Thoracic aorta (tissue), 2 donors: Measurements from ENCODE around the gene CDHR2. TPM values are rescaled to one million over a fixed set of nuclear protein-coding genes. Genes with fewer than 3 reads are reported as not detected.

ENCODE experiments used
- ATAC-seq: fragments of 150-250 bp; one replicate; pipeline ENCODE4 v1.8.0; 2017; ENCODE audit warnings: low read depth; ENCODE audit not compliant: insufficient number of reproducible peaks, low FRiP score
- DNase-seq: peaks from one replicate; pipeline ENCODE4 v3.0.0-alpha.2; 2020; ENCODE audit warnings: low spot score
- H3K27ac ChIP-seq, 2 donors: fragments of 200-600 bp; sonication (generic); 1 replicate in 1 of 2; 2 replicates in 1 of 2; pipeline ENCODE4 v1.5.1; 2016; ENCODE audit warnings: mild to moderate bottlenecking in 2 of 2, moderate library complexity in 2 of 2
- H3K27me3 ChIP-seq: fragments of 200-600 bp; sonication (generic); replicated peaks from 2 replicates; pipeline ENCODE4 v1.6.0; 2016; ENCODE audit warnings: mild to moderate bottlenecking; ENCODE audit not compliant: insufficient read depth
- H3K36me3 ChIP-seq: fragments of 200-600 bp; sonication (generic); one replicate; pipeline ENCODE4 v1.5.1; 2016
- H3K4me1 ChIP-seq, 2 donors: fragments of 200-600 bp; sonication (generic); 1 replicate in 1 of 2; 2 replicates in 1 of 2; pipeline versions ENCODE4 v1.5.1 to v1.6.0; 2016; ENCODE audit warnings: low read depth in 2 of 2, mild to moderate bottlenecking in 1 of 2; ENCODE audit not compliant: control insufficient read depth in 1 of 2
- H3K4me3 ChIP-seq: fragments of 200-600 bp; sonication (generic); 2 replicates; pipeline ENCODE4 v1.5.1; 2016; ENCODE audit warnings: mild to moderate bottlenecking
- H3K9me3 ChIP-seq: fragments of 200-600 bp; sonication (generic); 2 replicates; pipeline ENCODE4 v1.5.1; 2016
- CTCF ChIP-seq: fragments of 200-600 bp; sonication (generic); IDR thresholded peaks from one replicate; pipeline ENCODE4 v1.5.1; 2019; ENCODE audit warnings: antibody characterized with exemption
- total RNA-seq, 2 donors: library from RNA; depleted of rRNA; stranded (reverse); fragments of >200 nt; gene quantifications; one replicate each; pipeline versions ENCODE4 v1.1.0 to v1.2.3, GENCODE V29; 2016

Gene CDHR2
- total RNA-seq, 2 donors from 2014 or later = not detected

DNA sequence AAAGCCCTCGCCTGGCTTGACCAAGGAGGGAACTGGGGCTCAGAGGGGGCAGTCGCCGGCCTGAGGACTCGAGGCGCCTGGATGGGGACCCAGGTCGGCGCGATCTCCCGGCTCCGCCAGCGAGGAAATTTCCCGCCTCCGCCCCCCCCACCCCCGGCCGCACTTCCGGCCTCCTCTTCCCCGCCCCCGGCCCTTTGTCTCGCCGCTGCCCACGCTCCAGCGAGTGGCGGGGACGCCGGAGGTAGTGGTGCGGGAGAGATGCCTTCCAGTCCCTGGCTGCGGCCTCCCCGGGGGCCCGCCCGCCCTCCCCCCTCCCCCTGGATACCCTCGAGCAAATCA, 61.3 kb downstream of the CDHR2 start:
- no peak for TF ChIP-seq CTCF
- Histone ChIP-seq H3K4me1 (no peaks in the 10 kb centered on the region), H3K27ac (no peak overlapping the region), H3K36me3 (no peaks in the 10 kb centered on the region), H3K9me3 (no peaks in the 10 kb centered on the region), H3K4me3 (peak overlapping the region; percentile 73), H3K27me3 (no peaks in the 10 kb centered on the region)
- DNase-seq (no peak), ATAC-seq (no peak)

DNA sequence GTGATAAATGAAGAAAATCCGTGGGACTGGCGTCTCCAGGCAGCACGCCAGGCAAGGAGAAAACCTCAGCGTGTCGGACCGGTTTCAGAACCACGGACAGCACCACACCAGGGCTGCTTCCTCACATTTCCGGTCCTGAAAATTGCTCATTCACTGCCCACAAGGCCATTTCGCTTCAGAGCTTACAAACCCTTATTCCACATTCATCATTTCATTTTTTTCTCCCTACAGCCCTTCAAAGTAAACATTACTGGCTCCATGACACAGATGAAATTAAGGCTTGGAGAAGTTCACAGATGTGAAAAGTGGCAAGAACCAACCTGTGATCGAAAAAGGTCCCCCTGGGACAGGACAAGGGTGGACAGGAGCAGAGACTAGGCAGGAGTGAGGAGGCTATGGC, 62.3 kb downstream of the CDHR2 start:
- Histone ChIP-seq H3K4me1 (no peaks in the 10 kb centered on the region), H3K27ac (no peak overlapping the region), H3K9me3 (no peaks in the 10 kb centered on the region), H3K36me3 (no peaks in the 10 kb centered on the region), H3K4me3 (no peak overlapping the region), H3K27me3 (no peaks in the 10 kb centered on the region)
- no peak for DNase-seq
- TF ChIP-seq CTCF = no peak
- no peak for ATAC-seq

GRCh38 chr5:176612008-176612407, 62.9 kb downstream of the CDHR2 start:
- no peaks in the 10 kb centered on the region for H3K27me3 ChIP-seq
- DNase-seq = no peak

DNA sequence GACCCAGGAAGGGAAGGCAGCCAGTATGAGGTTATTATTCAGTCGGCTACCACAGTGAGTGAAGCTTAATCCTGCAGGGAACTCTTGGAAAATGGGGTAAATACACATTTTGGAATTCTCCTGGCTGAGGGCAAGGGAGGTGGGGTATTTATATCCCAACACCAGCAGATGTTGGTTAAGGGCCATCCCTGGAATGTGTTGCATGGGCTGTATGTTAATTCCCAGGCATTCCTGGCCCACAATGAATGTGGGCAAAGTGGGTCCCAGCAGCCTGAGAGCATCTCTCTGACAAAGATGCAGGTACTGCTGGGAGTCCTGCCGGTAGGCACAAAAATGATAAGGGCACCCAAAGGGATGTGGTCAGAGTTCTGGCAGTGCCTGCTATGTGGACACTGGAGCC, 63.7 kb downstream of the CDHR2 start:
- H3K4me1 ChIP-seq = no peaks in the 10 kb centered on the region
- ATAC-seq (no peak), DNase-seq (no peak)
- no peaks in the 10 kb centered on the region for H3K36me3 ChIP-seq
- H3K4me3 ChIP-seq = no peak overlapping the region
- H3K9me3 ChIP-seq = no peaks in the 10 kb centered on the region
- no peak overlapping the region for H3K27ac ChIP-seq
- no peaks in the 10 kb centered on the region for H3K27me3 ChIP-seq
- no peak for TF ChIP-seq CTCF

More at GRCh38 chr5:176612008-176612407, 62.9 kb downstream of the CDHR2 start:
- no peaks in the 10 kb centered on the region for H3K36me3 ChIP-seq
- no peak for ATAC-seq
- no peaks in the 10 kb centered on the region for H3K9me3 ChIP-seq
- no peak for TF ChIP-seq CTCF
- H3K4me3 ChIP-seq = no peak overlapping the region
- no peaks in the 10 kb centered on the region for H3K4me1 ChIP-seq
- no peak overlapping the region for H3K27ac ChIP-seq

- peaks cover 8 to 9% of the 10 kb centered on the region in 2 donors for H3K4me1 ChIP-seq
- no peak overlapping the region for H3K27ac ChIP-seq
- no peak for ATAC-seq
- no peak overlapping the region for H3K4me3 ChIP-seq
- H3K9me3 ChIP-seq = no peaks in the 10 kb centered on the region
- no peaks in the 10 kb centered on the region for H3K36me3 ChIP-seq
- no peak for DNase-seq
- peaks cover 7% of the 10 kb centered on the region for H3K27me3 ChIP-seq
- TF ChIP-seq CTCF = no peak
Observed at GRCh38 chr5:176614805-176615478, 65.8 kb downstream of the CDHR2 start.
